Liver (tissue), 9 donors: ENCODE results near the gene FAM234B. TPM values are rescaled to one million over a fixed set of nuclear protein-coding genes. Genes with fewer than 3 reads are reported as not detected.

Experiments used
- DNase-seq: peaks from one replicate; pipeline ENCODE4 v3.0.0-alpha.2; 2017; ENCODE audit warnings: low spot score
- H3K27ac ChIP-seq, 2 donors: one replicate each; pipeline ENCODE4 v1.7.0; 2013; ENCODE audit warnings: inconsistent platforms in 2 of 2, low read length in 2 of 2, control low read depth in 1 of 2, low read depth in 1 of 2, mild to moderate bottlenecking in 1 of 2
- H3K27me3 ChIP-seq, 4 donors: one replicate each; pipeline versions ENCODE4 v1.6.1 to v1.7.0; 2013; ENCODE audit warnings: low read length in 3 of 4, inconsistent platforms in 1 of 4, mild to moderate bottlenecking in 1 of 4, moderate library complexity in 1 of 4; ENCODE audit not compliant: control insufficient read depth in 4 of 4, insufficient read depth in 4 of 4
- H3K36me3 ChIP-seq, 4 donors: one replicate each; pipeline versions ENCODE4 v1.6.1 to v1.7.0; 2013; ENCODE audit warnings: low read length in 3 of 4, mild to moderate bottlenecking in 3 of 4, low read depth in 1 of 4, moderate library complexity in 1 of 4; ENCODE audit not compliant: control insufficient read depth in 4 of 4, insufficient read depth in 3 of 4
- H3K4me1 ChIP-seq, 4 donors: one replicate each; pipeline versions ENCODE4 v1.6.1 to v1.7.0; 2013; ENCODE audit warnings: low read length in 3 of 4, mild to moderate bottlenecking in 3 of 4, moderate library complexity in 1 of 4; ENCODE audit not compliant: control insufficient read depth in 4 of 4, insufficient read depth in 4 of 4
- H3K4me3 ChIP-seq, 3 donors: one replicate each; pipeline versions ENCODE4 v1.6.1 to v1.7.0; 2013; ENCODE audit warnings: low read length in 3 of 3, control low read depth in 1 of 3, low read depth in 1 of 3, mild to moderate bottlenecking in 1 of 3
- H3K9ac ChIP-seq, 2 donors: one replicate each; pipeline ENCODE4 v1.7.0; 2013; ENCODE audit warnings: low read length in 2 of 2, mild to moderate bottlenecking in 2 of 2, moderate library complexity in 2 of 2, control low read depth in 1 of 2, low read depth in 1 of 2
- H3K9me3 ChIP-seq, 4 donors: one replicate each; pipeline versions ENCODE4 v1.6.1 to v1.7.0; 2013; ENCODE audit warnings: low read length in 3 of 4; ENCODE audit not compliant: control insufficient read depth in 4 of 4
- EGR1 ChIP-seq, 2 donors: IDR thresholded peaks; 2 replicates each; pipeline ENCODE4 v1.6.1; 2016 to 2018; ENCODE audit warnings: antibody characterized with exemption in 2 of 2, low read depth in 2 of 2
- FOXA1 ChIP-seq: IDR thresholded peaks from 2 replicates; pipeline ENCODE4 v1.6.1; 2016; ENCODE audit warnings: antibody characterized with exemption
- FOXA2 ChIP-seq: IDR thresholded peaks from 2 replicates; pipeline ENCODE4 v1.6.1; 2016; ENCODE audit warnings: antibody characterized with exemption
- GABPA ChIP-seq, 2 donors: IDR thresholded peaks in 1 of 2; conservative IDR thresholded peaks in 1 of 2; 2 replicates each; pipeline ENCODE4 v1.6.1; 2016; ENCODE audit warnings: antibody characterized with exemption in 2 of 2, mild to moderate bottlenecking in 1 of 2, moderate library complexity in 1 of 2
- HNF4A ChIP-seq, 2 donors: conservative IDR thresholded peaks; 2 replicates each; pipeline ENCODE4 v1.6.1; 2016; ENCODE audit warnings: antibody characterized with exemption in 2 of 2, mild to moderate bottlenecking in 2 of 2
- JUND ChIP-seq, 2 donors: IDR thresholded peaks; 2 replicates each; pipeline ENCODE4 v1.6.1; 2016; ENCODE audit warnings: antibody characterized with exemption in 2 of 2
- NR2F2 ChIP-seq: IDR thresholded peaks from 2 replicates; pipeline ENCODE4 v1.6.1; 2016; ENCODE audit warnings: antibody characterized with exemption
- RAD21 ChIP-seq, 2 donors: IDR thresholded peaks; 2 replicates each; pipeline ENCODE4 v1.6.1; 2016; ENCODE audit warnings: antibody characterized with exemption in 2 of 2, mild to moderate bottlenecking in 2 of 2
- RXRA ChIP-seq, 2 donors: IDR thresholded peaks; 2 replicates each; pipeline ENCODE4 v1.6.1; 2017 to 2018; ENCODE audit warnings: antibody characterized with exemption in 2 of 2, mild to moderate bottlenecking in 1 of 2
- SP1 ChIP-seq: IDR thresholded peaks from 2 replicates; pipeline ENCODE4 v1.6.1; 2018; ENCODE audit warnings: antibody characterized with exemption, mild to moderate bottlenecking
- TAF1 ChIP-seq: conservative IDR thresholded peaks from 2 replicates; pipeline ENCODE4 v1.6.1; 2016; ENCODE audit warnings: antibody characterized with exemption, mild to moderate bottlenecking
- YY1 ChIP-seq: IDR thresholded peaks from 2 replicates; pipeline ENCODE4 v1.6.1; 2016; ENCODE audit warnings: antibody characterized with exemption, mild to moderate bottlenecking
- WGBS: extraction: QIAGEN DNeasy Blood & Tissue Kit; methylation state at CpG from one replicate; pipeline ENCODE4 v1.1.7; 2013; 5-methylcytosine and 5-hydroxymethylcytosine counted together
- polyA plus RNA-seq, 2 donors: library from polyadenylated mRNA; stranded (reverse) in 1 of 2; unstranded in 1 of 2; fragments of 200-250 nt in 1 of 2; fragments of >200 nt in 1 of 2; fragmentation: Nextera tagmentation in 1 of 2; extraction: Ambion mirVana in 1 of 2; gene quantifications; one replicate each; pipeline versions ENCODE4 v1.2.1 to v1.2.3, GENCODE V29; 2013 to 2015
- total RNA-seq, 2 donors: library from RNA; depleted of rRNA; stranded (reverse); fragments of >200 nt; gene quantifications; one replicate each; pipeline ENCODE4 v1.2.3, GENCODE V29; 2014
- TF ChIP-seq, protein P1 (sequence below): IDR thresholded peaks from 2 replicates; pipeline ENCODE4 v1.6.1; 2016; ENCODE audit warnings: antibody characterized with exemption
- TF ChIP-seq, protein P2 (sequence below): IDR thresholded peaks from 2 replicates; pipeline ENCODE4 v1.6.1; 2016; ENCODE audit warnings: antibody characterized with exemption, mild to moderate bottlenecking
- TF ChIP-seq, protein P3 (sequence below): IDR thresholded peaks from 2 replicates; pipeline ENCODE4 v1.6.1; 2016; ENCODE audit warnings: antibody characterized with exemption
- TF ChIP-seq, protein P4 (sequence below): IDR thresholded peaks from 2 replicates; pipeline ENCODE4 v1.6.1; 2016; ENCODE audit warnings: antibody characterized with exemption
- donor health status: healthy.
- donor health status: healthy.
- donor health status: healthy.
- donor health status: healthy.
- donor health status: healthy.

FAM234B gene
- total and polyA plus RNA-seq, 4 donors: 1.7 to 8.0 (median 3.2) TPM

DNA sequence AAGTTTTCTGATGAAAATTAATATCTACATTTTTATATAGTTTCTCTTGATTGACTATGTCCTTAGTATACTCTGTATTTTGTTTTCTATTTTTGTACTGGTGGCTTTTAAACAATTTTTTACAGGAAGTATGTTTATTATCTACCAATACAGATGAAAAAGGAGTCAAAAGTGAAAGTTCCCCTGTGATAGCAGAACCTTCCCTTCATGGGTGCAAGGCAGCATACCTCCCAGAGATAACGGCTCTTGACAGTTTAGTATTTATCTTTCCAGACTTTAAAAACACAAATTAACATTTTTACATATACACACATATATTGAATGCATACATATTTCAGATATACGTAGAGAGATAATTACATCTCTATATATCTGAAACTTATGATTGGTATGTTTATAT, 17.1 kb upstream of the FAM234B start:
- no peak for DNase-seq
- no peaks in the 10 kb centered on the region for H3K9me3 ChIP-seq
- H3K27ac ChIP-seq: no peak overlapping the region
- no peaks in the 10 kb centered on the region for H3K4me1 ChIP-seq
- H3K36me3 ChIP-seq: no peaks in the 10 kb centered on the region
- TF ChIP-seq JUND (IDR thresholded peaks at IDR 0.05) (no peak), GABPA (IDR thresholded peaks at IDR 0.05 in 1 of 2, conservative IDR thresholded peaks at IDR 0.05 in 1 of 2) (no peak), FOXA2 (no peak), NR2F2 (no peak), RAD21 (IDR thresholded peaks at IDR 0.05) (no peak), FOXA1 (no peak), SP1 (no peak)
- TF ChIP-seq, protein P1, sequence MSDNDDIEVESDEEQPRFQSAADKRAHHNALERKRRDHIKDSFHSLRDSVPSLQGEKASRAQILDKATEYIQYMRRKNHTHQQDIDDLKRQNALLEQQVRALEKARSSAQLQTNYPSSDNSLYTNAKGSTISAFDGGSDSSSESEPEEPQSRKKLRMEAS: no peak
- H3K9ac ChIP-seq: no peak overlapping the region
- no peaks in the 10 kb centered on the region for H3K27me3 ChIP-seq
- 61% methylated on average over 2 of the region's 2 CpGs for WGBS
- no peak overlapping the region for H3K4me3 ChIP-seq

DNA sequence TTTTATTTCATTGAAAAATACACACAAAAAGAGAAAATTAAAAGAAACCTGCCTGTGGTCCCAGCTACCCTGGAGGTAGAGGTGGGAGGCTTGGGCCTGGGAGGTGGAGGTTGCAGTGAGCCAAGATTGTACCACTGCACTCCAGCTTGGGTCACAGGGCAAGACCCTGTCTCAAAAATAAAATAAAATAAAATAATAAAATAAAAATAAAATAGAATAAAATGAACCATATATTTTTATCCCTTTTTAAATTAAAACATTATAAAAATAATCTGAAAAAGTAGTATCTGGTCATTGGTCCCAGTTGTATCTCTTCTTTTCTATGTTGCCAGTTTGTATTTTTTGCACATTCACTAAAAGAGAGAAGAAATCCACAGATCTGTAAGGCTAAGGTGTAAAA, 16.7 kb upstream of the FAM234B start:
- H3K4me3 ChIP-seq: no peak overlapping the region
- no peaks in the 10 kb centered on the region for H3K36me3 ChIP-seq
- no peak for TF ChIP-seq HNF4A (conservative IDR thresholded peaks at IDR 0.05)
- TF ChIP-seq, protein P2, sequence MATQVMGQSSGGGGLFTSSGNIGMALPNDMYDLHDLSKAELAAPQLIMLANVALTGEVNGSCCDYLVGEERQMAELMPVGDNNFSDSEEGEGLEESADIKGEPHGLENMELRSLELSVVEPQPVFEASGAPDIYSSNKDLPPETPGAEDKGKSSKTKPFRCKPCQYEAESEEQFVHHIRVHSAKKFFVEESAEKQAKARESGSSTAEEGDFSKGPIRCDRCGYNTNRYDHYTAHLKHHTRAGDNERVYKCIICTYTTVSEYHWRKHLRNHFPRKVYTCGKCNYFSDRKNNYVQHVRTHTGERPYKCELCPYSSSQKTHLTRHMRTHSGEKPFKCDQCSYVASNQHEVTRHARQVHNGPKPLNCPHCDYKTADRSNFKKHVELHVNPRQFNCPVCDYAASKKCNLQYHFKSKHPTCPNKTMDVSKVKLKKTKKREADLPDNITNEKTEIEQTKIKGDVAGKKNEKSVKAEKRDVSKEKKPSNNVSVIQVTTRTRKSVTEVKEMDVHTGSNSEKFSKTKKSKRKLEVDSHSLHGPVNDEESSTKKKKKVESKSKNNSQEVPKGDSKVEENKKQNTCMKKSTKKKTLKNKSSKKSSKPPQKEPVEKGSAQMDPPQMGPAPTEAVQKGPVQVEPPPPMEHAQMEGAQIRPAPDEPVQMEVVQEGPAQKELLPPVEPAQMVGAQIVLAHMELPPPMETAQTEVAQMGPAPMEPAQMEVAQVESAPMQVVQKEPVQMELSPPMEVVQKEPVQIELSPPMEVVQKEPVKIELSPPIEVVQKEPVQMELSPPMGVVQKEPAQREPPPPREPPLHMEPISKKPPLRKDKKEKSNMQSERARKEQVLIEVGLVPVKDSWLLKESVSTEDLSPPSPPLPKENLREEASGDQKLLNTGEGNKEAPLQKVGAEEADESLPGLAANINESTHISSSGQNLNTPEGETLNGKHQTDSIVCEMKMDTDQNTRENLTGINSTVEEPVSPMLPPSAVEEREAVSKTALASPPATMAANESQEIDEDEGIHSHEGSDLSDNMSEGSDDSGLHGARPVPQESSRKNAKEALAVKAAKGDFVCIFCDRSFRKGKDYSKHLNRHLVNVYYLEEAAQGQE: no peak
- TF ChIP-seq, protein P3, sequence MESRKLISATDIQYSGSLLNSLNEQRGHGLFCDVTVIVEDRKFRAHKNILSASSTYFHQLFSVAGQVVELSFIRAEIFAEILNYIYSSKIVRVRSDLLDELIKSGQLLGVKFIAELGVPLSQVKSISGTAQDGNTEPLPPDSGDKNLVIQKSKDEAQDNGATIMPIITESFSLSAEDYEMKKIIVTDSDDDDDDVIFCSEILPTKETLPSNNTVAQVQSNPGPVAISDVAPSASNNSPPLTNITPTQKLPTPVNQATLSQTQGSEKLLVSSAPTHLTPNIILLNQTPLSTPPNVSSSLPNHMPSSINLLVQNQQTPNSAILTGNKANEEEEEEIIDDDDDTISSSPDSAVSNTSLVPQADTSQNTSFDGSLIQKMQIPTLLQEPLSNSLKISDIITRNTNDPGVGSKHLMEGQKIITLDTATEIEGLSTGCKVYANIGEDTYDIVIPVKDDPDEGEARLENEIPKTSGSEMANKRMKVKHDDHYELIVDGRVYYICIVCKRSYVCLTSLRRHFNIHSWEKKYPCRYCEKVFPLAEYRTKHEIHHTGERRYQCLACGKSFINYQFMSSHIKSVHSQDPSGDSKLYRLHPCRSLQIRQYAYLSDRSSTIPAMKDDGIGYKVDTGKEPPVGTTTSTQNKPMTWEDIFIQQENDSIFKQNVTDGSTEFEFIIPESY: no peak
- no peak for TF ChIP-seq YY1
- TF ChIP-seq JUND (IDR thresholded peaks at IDR 0.05): no peak
- no peak for TF ChIP-seq EGR1 (IDR thresholded peaks at IDR 0.05; ENCODE audit: low read depth in 2 of 2)
- TF ChIP-seq SP1: no peak
- no peak for TF ChIP-seq TAF1
- no peak for TF ChIP-seq RXRA (IDR thresholded peaks at IDR 0.05)
- no peak for TF ChIP-seq FOXA1
- TF ChIP-seq, protein P1: no peak
- TF ChIP-seq, protein P4, sequence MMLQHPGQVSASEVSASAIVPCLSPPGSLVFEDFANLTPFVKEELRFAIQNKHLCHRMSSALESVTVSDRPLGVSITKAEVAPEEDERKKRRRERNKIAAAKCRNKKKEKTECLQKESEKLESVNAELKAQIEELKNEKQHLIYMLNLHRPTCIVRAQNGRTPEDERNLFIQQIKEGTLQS: no peak
- no peak for TF ChIP-seq FOXA2
- no peak overlapping the region for H3K9ac ChIP-seq
- H3K27me3 ChIP-seq: no peaks in the 10 kb centered on the region
- no peaks in the 10 kb centered on the region for H3K9me3 ChIP-seq
- no peak overlapping the region for H3K27ac ChIP-seq
- no peaks in the 10 kb centered on the region for H3K4me1 ChIP-seq
- no peak for DNase-seq
